Putamen (tissue), 1 donor: ENCODE results near the gene GRK3.
"Not testable (repeated sequence)": the region's sequence is repeated elsewhere in the genome, so short reads cannot be mapped to it uniquely, and the experiment has no call there.

Source experiments
- DNase-seq: peaks from one replicate; pipeline ENCODE4 v3.0.0-alpha.2; 2016; ENCODE audit warnings: low spot score

The GRK3 gene

GRCh38 chr22:25564320-25564978, at the start of gene GRK3:
Gene GRK3 (plus strand): TSS chr22:25564675. CDS start chr22:25565041, 366 bp downstream.
- DNase-seq, result peak; percentile 35

- no peak for DNase-seq
Measured at GRCh38 chr22:25518000-25518663, 46.3 kb upstream of the GRK3 start.

GRCh38 chr22:25525376-25525775, 39.1 kb upstream of the GRK3 start:
- no peak for DNase-seq

- DNase-seq, result peak; percentile 3
Measured at GRCh38 chr22:25525804-25526584, 38.5 kb upstream of the GRK3 start.

- not testable (repeated sequence) for DNase-seq
Measured at GRCh38 chr22:25527016-25527415, 37.5 kb upstream of the GRK3 start.

GRCh38 chr22:25528068-25528467, 36.4 kb upstream of the GRK3 start:
- not testable (repeated sequence) for DNase-seq

GRCh38 chr22:25529059-25529458, 35.4 kb upstream of the GRK3 start:
- not testable (repeated sequence) for DNase-seq

- DNase-seq, result not testable (repeated sequence)
Measured at GRCh38 chr22:25529541-25530137, 34.8 kb upstream of the GRK3 start.

GRCh38 chr22:25531677-25532076, 32.8 kb upstream of the GRK3 start:
- DNase-seq, result not testable (repeated sequence)

- DNase-seq, result no peak
Measured at GRCh38 chr22:25534724-25535123, 29.8 kb upstream of the GRK3 start.

GRCh38 chr22:25536589-25536988, 27.9 kb upstream of the GRK3 start:
- no peak for DNase-seq

- no peak for DNase-seq
Measured at GRCh38 chr22:25540166-25540907, 24.1 kb upstream of the GRK3 start.

GRCh38 chr22:25540908-25541660, 23.4 kb upstream of the GRK3 start:
- DNase-seq, result no peak

GRCh38 chr22:25542191-25542590, 22.3 kb upstream of the GRK3 start:
- no peak for DNase-seq

GRCh38 chr22:25542720-25543402, 21.6 kb upstream of the GRK3 start:
- no peak for DNase-seq

- no peak for DNase-seq
Measured at GRCh38 chr22:25545146-25545545, 19.3 kb upstream of the GRK3 start.

GRCh38 chr22:25545672-25546071, 18.8 kb upstream of the GRK3 start:
- no peak for DNase-seq

GRCh38 chr22:25546242-25546641, 18.2 kb upstream of the GRK3 start:
- DNase-seq, result no peak

GRCh38 chr22:25546751-25547150, 17.7 kb upstream of the GRK3 start:
- DNase-seq, result no peak

GRCh38 chr22:25548866-25549464, 15.5 kb upstream of the GRK3 start:
- DNase-seq, result no peak
